B cell (primary cell): Measurements from ENCODE around the gene KYNU.

Experiments used
- CTCF ChIP-seq: fragments of 200-600 bp; IDR thresholded peaks from one replicate; pipeline ENCODE4 v1.8.0; 2022; ENCODE audit warnings: antibody characterized with exemption, mild to moderate bottlenecking
- EZH2 ChIP-seq: IDR thresholded peaks from 2 replicates; pipeline ENCODE4 v1.6.1; 2012; ENCODE audit warnings: borderline replicate concordance, low read depth, mild to moderate bottlenecking, moderate library complexity, low read length; ENCODE audit not compliant: insufficient read depth, poor library complexity, severe bottlenecking

GRCh38 chr2:143083636-143084035, 206.2 kb downstream of the KYNU start:
- no peak for TF ChIP-seq CTCF
- TF ChIP-seq EZH2: no peak
